C4-2B (cell line): Measurements from ENCODE around the gene LRFN5.

Source experiments
- ZFX ChIP-seq: fragments of 450-650 bp; IDR thresholded peaks from 2 replicates; pipeline ENCODE4 v1.6.1; 2017
- TF ChIP-seq, protein P1 (sequence below): fragments of 450-650 bp; conservative IDR thresholded peaks from 2 replicates; pipeline ENCODE4 v1.5.1; 2017; ENCODE audit warnings: mild to moderate bottlenecking

DNA sequence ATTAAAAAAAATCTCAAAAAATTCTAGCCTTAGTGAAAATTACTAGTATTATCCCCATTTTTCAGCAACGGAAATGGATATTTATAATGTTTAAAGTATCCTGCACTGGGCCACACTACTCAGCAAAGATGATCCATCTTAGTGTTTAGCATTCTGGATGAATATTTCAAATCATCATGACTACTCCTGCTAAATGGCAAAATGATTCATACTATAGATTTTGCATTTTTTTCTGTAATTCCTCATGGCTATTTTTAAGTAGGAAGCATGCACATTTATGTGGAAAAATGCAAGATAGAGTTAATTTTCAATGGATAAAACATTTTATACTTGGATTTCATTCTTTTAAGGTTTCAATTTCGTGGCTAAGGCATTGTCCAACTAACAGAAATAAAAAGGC, 59.6 kb downstream of the LRFN5 start:
- TF ChIP-seq, protein P1, sequence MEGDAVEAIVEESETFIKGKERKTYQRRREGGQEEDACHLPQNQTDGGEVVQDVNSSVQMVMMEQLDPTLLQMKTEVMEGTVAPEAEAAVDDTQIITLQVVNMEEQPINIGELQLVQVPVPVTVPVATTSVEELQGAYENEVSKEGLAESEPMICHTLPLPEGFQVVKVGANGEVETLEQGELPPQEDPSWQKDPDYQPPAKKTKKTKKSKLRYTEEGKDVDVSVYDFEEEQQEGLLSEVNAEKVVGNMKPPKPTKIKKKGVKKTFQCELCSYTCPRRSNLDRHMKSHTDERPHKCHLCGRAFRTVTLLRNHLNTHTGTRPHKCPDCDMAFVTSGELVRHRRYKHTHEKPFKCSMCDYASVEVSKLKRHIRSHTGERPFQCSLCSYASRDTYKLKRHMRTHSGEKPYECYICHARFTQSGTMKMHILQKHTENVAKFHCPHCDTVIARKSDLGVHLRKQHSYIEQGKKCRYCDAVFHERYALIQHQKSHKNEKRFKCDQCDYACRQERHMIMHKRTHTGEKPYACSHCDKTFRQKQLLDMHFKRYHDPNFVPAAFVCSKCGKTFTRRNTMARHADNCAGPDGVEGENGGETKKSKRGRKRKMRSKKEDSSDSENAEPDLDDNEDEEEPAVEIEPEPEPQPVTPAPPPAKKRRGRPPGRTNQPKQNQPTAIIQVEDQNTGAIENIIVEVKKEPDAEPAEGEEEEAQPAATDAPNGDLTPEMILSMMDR: no peak
- no peak for TF ChIP-seq ZFX
